NCI-H345 treated with DMSO at 0.1 percent for 48 hours (cell line): ENCODE results near the gene CDAN1.
"Not testable (repeated sequence)": the region's sequence is repeated elsewhere in the genome, so short reads cannot be mapped to it uniquely, and the experiment has no call there.

ENCODE experiments used
- DNase-seq: peaks from one replicate; lab custom pipeline; 2025; ENCODE audit not compliant: unreplicated experiment; lab: John Stamatoyannopoulos, UW

The CDAN1 gene

GRCh38 chr15:42712584-42712983, 24.3 kb downstream of the CDAN1 start:
- no peak for DNase-seq

- DNase-seq: no peak
Measured at GRCh38 chr15:42711746-42712145, 25.2 kb downstream of the CDAN1 start.

- no peak for DNase-seq
Measured at GRCh38 chr15:42710662-42711061, 26.3 kb downstream of the CDAN1 start.

GRCh38 chr15:42707873-42708544, 28.9 kb downstream of the CDAN1 start:
- DNase-seq: no peak

- DNase-seq: no peak
Measured at GRCh38 chr15:42707068-42707467, 29.9 kb downstream of the CDAN1 start.

GRCh38 chr15:42705336-42705735, 31.6 kb downstream of the CDAN1 start:
- DNase-seq: no peak

- DNase-seq: peak; percentile 19
Measured at GRCh38 chr15:42704492-42704926, 32.4 kb downstream of the CDAN1 start.

- DNase-seq: no peak
Measured at GRCh38 chr15:42696626-42697025, 40.3 kb downstream of the CDAN1 start.

GRCh38 chr15:42695527-42696071, 41.3 kb downstream of the CDAN1 start:
- DNase-seq: no peak

- DNase-seq: no peak
Measured at GRCh38 chr15:42694398-42694797, 42.5 kb downstream of the CDAN1 start.

GRCh38 chr15:42693942-42694341, 43.0 kb downstream of the CDAN1 start:
- no peak for DNase-seq

- DNase-seq: no peak
Measured at GRCh38 chr15:42693496-42693895, 43.4 kb downstream of the CDAN1 start.

GRCh38 chr15:42692997-42693396, 43.9 kb downstream of the CDAN1 start:
- no peak for DNase-seq

GRCh38 chr15:42692536-42692935, 44.4 kb downstream of the CDAN1 start:
- DNase-seq: no peak

GRCh38 chr15:42691770-42692169, 45.2 kb downstream of the CDAN1 start:
- no peak for DNase-seq

- DNase-seq: no peak
Measured at GRCh38 chr15:42691308-42691707, 45.6 kb downstream of the CDAN1 start.

GRCh38 chr15:42688301-42688700, 48.6 kb downstream of the CDAN1 start:
- DNase-seq: no peak

GRCh38 chr15:42687740-42688139, 49.2 kb downstream of the CDAN1 start:
- DNase-seq: no peak

- no peak for DNase-seq
Measured at GRCh38 chr15:42686281-42686680, 50.6 kb downstream of the CDAN1 start.

GRCh38 chr15:42681119-42681518, 55.8 kb downstream of the CDAN1 start:
- DNase-seq: no peak

GRCh38 chr15:42680142-42680482, 56.8 kb downstream of the CDAN1 start:
- not testable (repeated sequence) for DNase-seq

GRCh38 chr15:42679285-42680141, 57.4 kb downstream of the CDAN1 start:
- DNase-seq: no peak
